ENCODE measurements around the gene GLYAT. TPM values are rescaled to one million over a fixed set of nuclear protein-coding genes. Genes with fewer than 3 reads are reported as not detected.

The GLYAT gene
- total and polyA plus RNA-seq, 2 experiments from 2014 or later = 0.10 TPM; not detected in 1

Other genes starting within 250 kb of the GLYAT start
- not detected in 2 replicates for gene OR5B21, start 223.8 kb downstream of the GLYAT start, total RNA-seq (2014; rRNA removed; shearing (Covaris generic))
- not detected in 2 replicates for gene OR5B21, start 223.8 kb downstream of the GLYAT start, polyA plus RNA-seq (2016; fragmentation: Nextera tagmentation; extraction: Ambion mirVana)
- 0.56 and 2.3 TPM in 2 replicates for gene LPXN, start 156.1 kb downstream of the GLYAT start, total RNA-seq (2014; rRNA removed; shearing (Covaris generic))
- gene LPXN, start 156.1 kb downstream of the GLYAT start, polyA plus RNA-seq (2016; fragmentation: Nextera tagmentation; extraction: Ambion mirVana) = 1.1 and 1.3 TPM in 2 replicates
- gene ZFP91, start 152.9 kb downstream of the GLYAT start, total RNA-seq (2014; rRNA removed; shearing (Covaris generic)) = 30.0 and 30.2 TPM in 2 replicates
- gene ZFP91, start 152.9 kb downstream of the GLYAT start, polyA plus RNA-seq (2016; fragmentation: Nextera tagmentation; extraction: Ambion mirVana) = 10.2 and 11.1 TPM in 2 replicates
- 1.8 and 1.9 TPM in 2 replicates for gene CNTF, start 109.3 kb downstream of the GLYAT start, total RNA-seq (2014; rRNA removed; shearing (Covaris generic))
- gene CNTF, start 109.3 kb downstream of the GLYAT start, polyA plus RNA-seq (2016; fragmentation: Nextera tagmentation; extraction: Ambion mirVana) = 0.24 and 0.26 TPM in 2 replicates
- 0.63 and 1.0 TPM in 2 replicates for gene GLYATL2, start 112.8 kb upstream of the GLYAT start, total RNA-seq (2014; rRNA removed; shearing (Covaris generic))
- gene GLYATL2, start 112.8 kb upstream of the GLYAT start, polyA plus RNA-seq (2016; fragmentation: Nextera tagmentation; extraction: Ambion mirVana) = 0.57 and 0.76 TPM in 2 replicates
- 12.6 and 20.5 TPM in 2 replicates for gene GLYATL1, start 207.5 kb upstream of the GLYAT start, total RNA-seq (2014; rRNA removed; shearing (Covaris generic))
- 6.9 and 7.9 TPM in 2 replicates for gene GLYATL1, start 207.5 kb upstream of the GLYAT start, polyA plus RNA-seq (2016; fragmentation: Nextera tagmentation; extraction: Ambion mirVana)

All from GM23338 (cell line).